Progenitor cell of endocrine pancreas (in vitro differentiated cells): ENCODE data around the gene TBX4. TPM values are rescaled to one million over a fixed set of nuclear protein-coding genes. Genes with fewer than 3 reads are reported as not detected.

Source experiments
- DNase-seq: peaks from one replicate; pipeline ENCODE4 v3.0.0; 2021; ENCODE audit warnings: low spot score; ENCODE audit not compliant: unreplicated experiment
- H3K27ac Mint-ChIP-seq: 2 replicates; pipeline ENCODE4 v1.8.0; 2021; ENCODE audit warnings: mild to moderate bottlenecking, moderate library complexity, mixed read lengths
- H3K27me3 Mint-ChIP-seq: 2 replicates; pipeline ENCODE4 v1.8.0; 2021; ENCODE audit warnings: mixed read lengths
- H3K36me3 Mint-ChIP-seq: 2 replicates; pipeline ENCODE4 v1.8.0; 2022; ENCODE audit warnings: mixed read lengths; ENCODE audit not compliant: insufficient read depth
- H3K4me1 Mint-ChIP-seq: 2 replicates; pipeline ENCODE4 v1.8.0; 2021; ENCODE audit warnings: low read depth, mixed read lengths
- H3K4me3 Mint-ChIP-seq: 2 replicates; pipeline ENCODE4 v1.8.0; 2021; ENCODE audit warnings: low read depth, mild to moderate bottlenecking, moderate library complexity, mixed read lengths
- H3K9me3 Mint-ChIP-seq: 2 replicates; pipeline ENCODE4 v1.8.0; 2021; ENCODE audit warnings: low read depth, mixed read lengths
- CTCF ChIP-seq: fragments of 200-600 bp; sonication (generic); IDR thresholded peaks from one replicate; pipeline ENCODE4 v1.5.0; 2021; ENCODE audit warnings: antibody characterized with exemption, mild to moderate bottlenecking; ENCODE audit not compliant: unreplicated experiment
- total RNA-seq: library from RNA; stranded (reverse); gene quantifications from 2 replicates; pipeline ENCODE4 v1.2.1, GENCODE V29; 2021

The TBX4 gene
- total RNA-seq, 1 donor from 2014 or later = not detected

GRCh38 chr17:61466246-61466645, 14.0 kb downstream of the TBX4 start:
- no peak for DNase-seq
- H3K27me3 Mint-ChIP-seq = peaks cover 77% of the 10 kb centered on the region
- no peak overlapping the region for H3K4me3 Mint-ChIP-seq
- no peak for TF ChIP-seq CTCF
- H3K4me1 Mint-ChIP-seq = peaks cover 19% of the 10 kb centered on the region
- H3K9me3 Mint-ChIP-seq = no peaks in the 10 kb centered on the region
- H3K27ac Mint-ChIP-seq = no peak overlapping the region
- no peaks in the 10 kb centered on the region for H3K36me3 Mint-ChIP-seq

GRCh38 chr17:61467416-61468262, 15.4 kb downstream of the TBX4 start:
- DNase-seq = no peak
- Mint-ChIP-seq H3K9me3 (no peaks in the 10 kb centered on the region), H3K4me3 (no peak overlapping the region), H3K27me3 (peaks cover 74% of the 10 kb centered on the region), H3K36me3 (no peaks in the 10 kb centered on the region), H3K4me1 (peaks cover 9% of the 10 kb centered on the region), H3K27ac (no peak overlapping the region)
- no peak for TF ChIP-seq CTCF

- no peaks in the 10 kb centered on the region for H3K9me3 Mint-ChIP-seq
- peaks cover 8% of the 10 kb centered on the region for H3K4me1 Mint-ChIP-seq
- TF ChIP-seq CTCF = no peak
- peaks cover 73% of the 10 kb centered on the region for H3K27me3 Mint-ChIP-seq
- no peaks in the 10 kb centered on the region for H3K36me3 Mint-ChIP-seq
- no peak overlapping the region for H3K27ac Mint-ChIP-seq
- H3K4me3 Mint-ChIP-seq = no peak overlapping the region
- no peak for DNase-seq
Observed at GRCh38 chr17:61468263-61468907, 16.2 kb downstream of the TBX4 start.

GRCh38 chr17:61469474-61469873, 17.3 kb downstream of the TBX4 start:
- Mint-ChIP-seq H3K4me3 (no peak overlapping the region), H3K27ac (no peak overlapping the region), H3K9me3 (no peaks in the 10 kb centered on the region), H3K27me3 (peaks cover 74% of the 10 kb centered on the region), H3K36me3 (no peaks in the 10 kb centered on the region), H3K4me1 (peaks cover 8% of the 10 kb centered on the region)
- no peak for TF ChIP-seq CTCF
- no peak for DNase-seq

GRCh38 chr17:61469949-61470348, 17.7 kb downstream of the TBX4 start:
- peaks cover 74% of the 10 kb centered on the region for H3K27me3 Mint-ChIP-seq
- TF ChIP-seq CTCF = no peak
- H3K27ac Mint-ChIP-seq = no peak overlapping the region
- no peaks in the 10 kb centered on the region for H3K36me3 Mint-ChIP-seq
- peaks cover 8% of the 10 kb centered on the region for H3K4me1 Mint-ChIP-seq
- no peak overlapping the region for H3K4me3 Mint-ChIP-seq
- H3K9me3 Mint-ChIP-seq = no peaks in the 10 kb centered on the region
- no peak for DNase-seq
